Dendritic cell treated with granulocyte-macrophage colony-stimulating factor and Interleukin-4, amounts not matched to agents 40 ng/mL and 50 ng/mL, for 4 days (primary cell): ENCODE results near the gene SYTL4.

Source experiments
- H3K27ac Mint-ChIP-seq: one replicate; pipeline ENCODE4 v1.8.0; 2022; ENCODE audit warnings: mild to moderate bottlenecking, mixed read lengths
- H3K27me3 Mint-ChIP-seq: one replicate; pipeline ENCODE4 v1.8.0; 2022; ENCODE audit warnings: mild to moderate bottlenecking, mixed read lengths
- H3K36me3 Mint-ChIP-seq: one replicate; pipeline ENCODE4 v1.8.0; 2022; ENCODE audit warnings: low read depth, mixed read lengths
- H3K4me1 Mint-ChIP-seq: one replicate; pipeline ENCODE4 v1.8.0; 2022; ENCODE audit warnings: low read depth, mixed read lengths
- H3K4me3 Mint-ChIP-seq: one replicate; pipeline ENCODE4 v1.8.0; 2022; ENCODE audit warnings: mild to moderate bottlenecking, moderate library complexity, mixed read lengths
- H3K9me3 Mint-ChIP-seq: one replicate; pipeline ENCODE4 v1.8.0; 2022; ENCODE audit warnings: mixed read lengths
- intact Hi-C: fragments of 100-400 bp; cut with micrococcal nuclease; formaldehyde crosslinking; loops from one replicate; pipeline ENCODE4 v1.15.0; 2022

Gene SYTL4

GRCh38 chrX:100680756-100681155 lies 51.2 kb downstream of the SYTL4 start:
- no peaks in the 10 kb centered on the region for H3K9me3 Mint-ChIP-seq
- no peaks in the 10 kb centered on the region for H3K36me3 Mint-ChIP-seq
- H3K27me3 Mint-ChIP-seq, result peaks cover 41% of the 10 kb centered on the region
- peaks cover 12% of the 10 kb centered on the region for H3K4me1 Mint-ChIP-seq
- no peak overlapping the region for H3K27ac Mint-ChIP-seq
- no peak overlapping the region for H3K4me3 Mint-ChIP-seq
- intact Hi-C loops, result loop anchor here (10.0 kb wide), 2 partner anchors 166 to 604 kb away; no protein-coding TSS in a partner anchor

DNA sequence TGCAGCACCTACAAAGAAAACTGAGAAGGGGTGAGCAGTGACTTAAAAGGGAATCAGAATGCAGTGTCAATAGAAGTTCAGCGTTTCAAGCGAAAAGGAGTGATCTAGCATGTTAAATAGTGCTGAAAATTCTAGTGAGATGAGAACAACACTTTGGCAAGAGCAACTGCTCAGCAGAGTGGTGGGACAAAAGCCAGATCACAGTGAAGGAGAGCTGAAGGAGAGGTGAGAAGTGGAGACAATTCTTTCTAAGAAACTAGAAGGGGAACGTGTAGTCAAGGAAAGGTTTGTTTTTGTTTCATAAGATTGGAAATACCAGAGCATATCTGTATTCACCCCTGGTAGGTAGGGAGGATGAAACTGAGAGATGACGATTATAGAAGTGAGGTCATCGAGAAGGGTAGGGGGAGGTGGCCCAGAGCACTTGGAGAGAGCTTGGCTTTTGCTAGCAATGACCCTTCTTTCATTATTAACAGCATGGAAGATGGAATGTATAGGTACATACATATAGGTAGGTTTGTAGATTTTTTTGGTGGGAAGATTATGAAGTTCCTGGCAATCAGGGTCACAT lies 54.2 kb downstream of the SYTL4 start:
- Mint-ChIP-seq H3K4me1 (peaks cover 34% of the 10 kb centered on the region), H3K27ac (no peak overlapping the region), H3K27me3 (peaks cover 51% of the 10 kb centered on the region), H3K9me3 (no peaks in the 10 kb centered on the region), H3K36me3 (no peaks in the 10 kb centered on the region), H3K4me3 (no peak overlapping the region)
- intact Hi-C loops, result no loop called here

GRCh38 chrX:100674705-100675104 lies 57.2 kb downstream of the SYTL4 start:
- Mint-ChIP-seq H3K36me3 (no peaks in the 10 kb centered on the region), H3K9me3 (no peaks in the 10 kb centered on the region), H3K4me1 (peaks cover 25% of the 10 kb centered on the region), H3K27me3 (peaks cover 59% of the 10 kb centered on the region), H3K4me3 (no peak overlapping the region), H3K27ac (no peak overlapping the region)
- intact Hi-C loops, result loop anchor here (5.0 kb wide), 1 partner anchor 93 kb away; no protein-coding TSS in a partner anchor

- Mint-ChIP-seq H3K4me3 (no peak overlapping the region), H3K4me1 (peaks cover 25% of the 10 kb centered on the region), H3K27ac (no peak overlapping the region), H3K9me3 (no peaks in the 10 kb centered on the region), H3K36me3 (no peaks in the 10 kb centered on the region), H3K27me3 (peaks cover 55% of the 10 kb centered on the region)
- intact Hi-C loops, result loop anchor here (5.0 kb wide), 1 partner anchor 94 kb away; no protein-coding TSS in a partner anchor
These were observed 58.4 kb downstream of the SYTL4 start for GRCh38 chrX:100673397-100673953.

- peaks cover 25% of the 10 kb centered on the region for H3K4me1 Mint-ChIP-seq
- no peaks in the 10 kb centered on the region for H3K9me3 Mint-ChIP-seq
- peaks cover 54% of the 10 kb centered on the region for H3K27me3 Mint-ChIP-seq
- H3K4me3 Mint-ChIP-seq, result no peak overlapping the region
- no peak overlapping the region for H3K27ac Mint-ChIP-seq
- intact Hi-C loops, result loop anchor here (5.0 kb wide), 1 partner anchor 94 kb away; no protein-coding TSS in a partner anchor
- no peaks in the 10 kb centered on the region for H3K36me3 Mint-ChIP-seq
These were observed 59.0 kb downstream of the SYTL4 start for GRCh38 chrX:100672966-100673365.

DNA sequence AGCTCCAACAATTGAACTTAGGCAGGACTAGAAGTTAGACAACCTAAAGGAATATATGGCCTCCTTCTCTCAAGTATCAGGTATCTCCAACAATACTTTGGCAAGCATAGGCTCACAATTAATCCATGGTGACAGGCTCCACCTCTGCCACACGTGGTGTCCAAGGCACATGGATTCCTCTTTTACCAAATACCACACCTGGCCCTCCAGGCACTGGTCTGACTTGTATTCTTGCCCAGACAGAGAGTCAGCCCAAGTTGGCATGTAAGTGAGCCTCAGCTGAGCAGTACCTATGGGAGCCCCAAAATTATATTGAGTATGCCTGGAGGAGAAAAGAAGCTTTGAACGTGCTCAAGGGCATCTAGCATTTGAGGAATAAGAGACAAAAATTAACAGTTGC lies 68.3 kb downstream of the SYTL4 start:
- no peaks in the 10 kb centered on the region for H3K36me3 Mint-ChIP-seq
- H3K27ac Mint-ChIP-seq, result no peak overlapping the region
- no peak overlapping the region for H3K4me3 Mint-ChIP-seq
- H3K27me3 Mint-ChIP-seq, result peaks cover 33% of the 10 kb centered on the region
- intact Hi-C loops, result no loop called here
- H3K4me1 Mint-ChIP-seq, result peaks cover 6% of the 10 kb centered on the region
- H3K9me3 Mint-ChIP-seq, result no peaks in the 10 kb centered on the region

DNA sequence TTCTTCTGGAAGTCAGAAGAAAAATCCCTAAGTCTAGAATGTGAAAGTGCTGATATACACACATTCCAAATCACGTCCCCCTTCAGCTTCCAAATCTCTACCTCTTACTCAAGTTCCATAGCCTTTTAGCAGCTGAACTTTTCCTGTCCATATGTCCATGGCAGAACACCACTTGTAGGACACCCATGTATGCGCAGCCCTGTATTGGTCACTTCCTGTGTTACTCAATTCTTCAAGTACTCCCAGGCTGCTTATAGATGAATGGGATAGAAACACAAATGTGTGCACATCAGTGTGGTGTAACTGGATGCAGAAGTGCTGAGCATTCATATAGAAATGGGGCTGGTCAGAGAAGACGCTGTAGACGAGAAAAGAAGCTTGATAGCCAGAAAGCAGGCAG lies 69.1 kb downstream of the SYTL4 start:
- no peaks in the 10 kb centered on the region for H3K9me3 Mint-ChIP-seq
- intact Hi-C loops, result no loop called here
- H3K27ac Mint-ChIP-seq, result no peak overlapping the region
- H3K4me3 Mint-ChIP-seq, result no peak overlapping the region
- H3K27me3 Mint-ChIP-seq, result peaks cover 30% of the 10 kb centered on the region
- H3K4me1 Mint-ChIP-seq, result peaks cover 7% of the 10 kb centered on the region
- H3K36me3 Mint-ChIP-seq, result no peaks in the 10 kb centered on the region

DNA sequence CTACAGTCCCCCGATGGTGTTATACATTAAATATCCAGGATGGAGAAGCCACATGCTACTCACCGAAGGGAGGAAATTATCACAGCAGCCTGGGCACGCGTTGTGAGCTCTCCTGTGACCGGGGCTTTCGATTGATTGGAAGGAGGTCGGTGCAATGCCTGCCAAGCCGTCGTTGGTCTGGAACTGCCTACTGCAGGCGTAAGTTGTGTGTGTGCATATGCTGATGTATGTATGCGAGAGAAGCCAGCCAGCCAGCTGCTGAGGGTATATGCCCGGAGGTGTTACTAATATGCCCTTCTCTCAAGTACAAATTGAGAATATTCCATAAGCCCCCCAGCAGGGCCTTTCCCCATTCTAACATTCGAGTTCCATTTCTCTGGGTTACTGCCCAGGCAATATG lies 69.8 kb downstream of the SYTL4 start:
- Mint-ChIP-seq H3K9me3 (no peaks in the 10 kb centered on the region), H3K27ac (no peak overlapping the region), H3K4me1 (peaks cover 7% of the 10 kb centered on the region), H3K36me3 (no peaks in the 10 kb centered on the region), H3K27me3 (peaks cover 34% of the 10 kb centered on the region), H3K4me3 (no peak overlapping the region)
- intact Hi-C loops, result no loop called here

DNA sequence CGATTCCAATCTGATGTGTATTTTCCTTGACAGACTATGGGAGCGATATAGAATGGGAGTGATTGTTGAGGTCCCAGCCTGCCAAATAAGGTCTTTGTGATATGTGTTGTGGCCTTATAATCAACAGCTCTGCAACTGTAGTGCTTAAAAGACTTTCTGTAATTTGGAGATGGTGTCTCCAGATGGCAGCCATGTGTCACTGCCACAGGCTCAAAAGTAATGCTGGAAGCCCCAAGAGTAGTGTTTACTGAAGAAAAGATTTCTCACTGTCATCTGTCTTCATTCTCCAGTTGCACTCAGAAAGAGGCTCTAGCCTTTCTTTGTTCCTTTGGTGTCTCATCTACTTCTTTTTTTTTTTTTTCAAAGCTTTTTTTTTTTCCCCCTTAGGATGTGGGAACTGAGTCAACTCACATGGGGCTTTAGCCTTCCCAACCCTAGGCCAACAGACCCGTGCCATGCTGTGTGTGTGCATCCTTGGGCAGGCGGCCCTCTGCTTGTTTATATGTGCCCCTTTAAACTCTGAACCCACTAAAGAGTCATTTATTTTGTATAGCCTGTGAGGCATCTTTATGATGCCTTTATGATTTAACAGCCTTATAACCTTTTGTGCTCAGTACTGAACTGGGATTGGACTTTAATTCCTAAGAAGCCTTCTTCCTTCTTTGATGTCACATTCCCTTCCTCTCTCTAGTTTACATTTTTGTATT lies 72.3 kb downstream of the SYTL4 start:
- Mint-ChIP-seq H3K36me3 (no peaks in the 10 kb centered on the region), H3K27me3 (peaks cover 35% of the 10 kb centered on the region), H3K27ac (no peak overlapping the region), H3K4me1 (peaks cover 12% of the 10 kb centered on the region), H3K9me3 (no peaks in the 10 kb centered on the region), H3K4me3 (no peak overlapping the region)
- intact Hi-C loops, result no loop called here

GRCh38 chrX:100658941-100659381 lies 73.0 kb downstream of the SYTL4 start:
- Mint-ChIP-seq H3K9me3 (no peaks in the 10 kb centered on the region), H3K4me3 (no peak overlapping the region), H3K36me3 (no peaks in the 10 kb centered on the region), H3K4me1 (peaks cover 12% of the 10 kb centered on the region), H3K27me3 (peaks cover 36% of the 10 kb centered on the region), H3K27ac (no peak overlapping the region)
- intact Hi-C loops, result no loop called here

DNA sequence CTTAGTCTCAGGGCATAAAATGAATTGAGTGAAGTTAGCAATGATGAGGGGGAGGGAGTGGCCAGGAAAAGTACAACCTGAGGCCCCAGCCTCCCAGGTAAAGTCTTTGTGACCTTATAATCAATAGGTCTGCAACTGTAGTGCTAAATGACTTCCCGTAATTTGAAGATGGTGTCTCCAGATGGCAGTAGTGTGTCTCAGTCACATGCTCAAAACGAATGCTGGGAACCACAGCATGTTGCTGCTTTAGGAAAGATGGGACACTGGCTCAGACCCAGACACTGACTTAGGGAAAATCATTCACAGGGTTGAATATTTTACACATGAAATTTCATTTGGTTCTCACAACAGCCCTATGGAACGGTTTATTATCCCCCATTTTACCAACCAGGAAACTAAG lies 77.7 kb downstream of the SYTL4 start:
- no peaks in the 10 kb centered on the region for H3K9me3 Mint-ChIP-seq
- H3K4me1 Mint-ChIP-seq, result peaks cover 38% of the 10 kb centered on the region
- no peak overlapping the region for H3K4me3 Mint-ChIP-seq
- H3K27ac Mint-ChIP-seq, result no peak overlapping the region
- intact Hi-C loops, result no loop called here
- peaks cover 39% of the 10 kb centered on the region for H3K27me3 Mint-ChIP-seq
- no peaks in the 10 kb centered on the region for H3K36me3 Mint-ChIP-seq

- no peaks in the 10 kb centered on the region for H3K9me3 Mint-ChIP-seq
- H3K4me3 Mint-ChIP-seq, result no peak overlapping the region
- H3K4me1 Mint-ChIP-seq, result peaks cover 30% of the 10 kb centered on the region
- peaks cover 25% of the 10 kb centered on the region for H3K27me3 Mint-ChIP-seq
- no peak overlapping the region for H3K27ac Mint-ChIP-seq
- no peaks in the 10 kb centered on the region for H3K36me3 Mint-ChIP-seq
- intact Hi-C loops, result no loop called here
These were observed 79.7 kb downstream of the SYTL4 start for GRCh38 chrX:100652266-100652665.

GRCh38 chrX:100650841-100651240 lies 81.1 kb downstream of the SYTL4 start:
- intact Hi-C loops, result no loop called here
- Mint-ChIP-seq H3K4me3 (no peak overlapping the region), H3K4me1 (peaks cover 25% of the 10 kb centered on the region)

GRCh38 chrX:100649550-100650356 lies 82.2 kb downstream of the SYTL4 start:
- no peak overlapping the region for H3K4me3 Mint-ChIP-seq
- H3K27me3 Mint-ChIP-seq, result peaks cover 29% of the 10 kb centered on the region
- H3K36me3 Mint-ChIP-seq, result no peaks in the 10 kb centered on the region
- no peaks in the 10 kb centered on the region for H3K9me3 Mint-ChIP-seq
- H3K4me1 Mint-ChIP-seq, result peaks cover 29% of the 10 kb centered on the region
- peak overlapping the region; percentile 66 for H3K27ac Mint-ChIP-seq
- intact Hi-C loops, result no loop called here

More at GRCh38 chrX:100650841-100651240, 81.1 kb downstream of the SYTL4 start:
- Mint-ChIP-seq H3K9me3 (no peaks in the 10 kb centered on the region), H3K27ac (no peak overlapping the region), H3K36me3 (no peaks in the 10 kb centered on the region), H3K27me3 (peaks cover 26% of the 10 kb centered on the region)
